HepG2 (cell line): ENCODE measurements around the gene SORBS2. TPM values are rescaled to one million over a fixed set of nuclear protein-coding genes. Genes with fewer than 3 reads are reported as not detected.

ENCODE experiments used
- ASH2L ChIP-seq: fragments of 300-600, 200-600 bp; sonication (generic); IDR thresholded peaks from 2 replicates; pipeline ENCODE4 v1.7.0; 2017; ENCODE audit warnings: low read depth, mild to moderate bottlenecking, moderate library complexity, mixed read lengths, low read length; ENCODE audit not compliant: insufficient read length
- ATM ChIP-seq: fragments of 450-650 bp; IDR thresholded peaks from 2 replicates; pipeline ENCODE4 v1.7.1; 2017; ENCODE audit warnings: mild to moderate bottlenecking, borderline replicate concordance
- CC2D1A ChIP-seq: sonication (generic); formaldehyde crosslinking; IDR thresholded peaks from 2 replicates; pipeline ENCODE4 v1.8.1; 2023; ENCODE audit warnings: mild to moderate bottlenecking, missing genetic modification reagents
- DRAP1 ChIP-seq: IDR thresholded peaks from 2 replicates; pipeline ENCODE4 v1.6.1; 2016; ENCODE audit warnings: missing genetic modification reagents, missing compliant biosample characterization
- EZH2 ChIP-seq: conservative IDR thresholded peaks from 2 replicates; pipeline ENCODE4 v1.6.1; 2012; ENCODE audit warnings: mild to moderate bottlenecking, low read depth, low read length, moderate library complexity
- HINFP ChIP-seq: sonication (generic); formaldehyde crosslinking; IDR thresholded peaks from 2 replicates; pipeline ENCODE4 v1.4.0; 2020; ENCODE audit warnings: low read depth, mild to moderate bottlenecking, missing genetic modification reagents
- HNRNPL ChIP-seq: fragments of 200-400 bp; formaldehyde crosslinking; IDR thresholded peaks from 2 replicates; pipeline ENCODE4 v1.6.1; 2017; ENCODE audit warnings: mild to moderate bottlenecking, low read depth, low read length
- JDP2 ChIP-seq: sonication (generic); formaldehyde crosslinking; IDR thresholded peaks from 2 replicates; pipeline ENCODE4 v1.8.1; 2022; ENCODE audit warnings: missing genetic modification reagents, borderline replicate concordance
- JUND ChIP-seq: sonication (generic); formaldehyde crosslinking; IDR thresholded peaks from 2 replicates; pipeline ENCODE4 v1.8.0; 2022; ENCODE audit warnings: mild to moderate bottlenecking, missing genetic modification reagents
- KMT2A ChIP-seq: sonication (generic); formaldehyde crosslinking; IDR thresholded peaks from 2 replicates; pipeline ENCODE4 v1.4.0; 2020; ENCODE audit warnings: missing genetic modification reagents
- PAWR ChIP-seq: sonication (generic); formaldehyde crosslinking; IDR thresholded peaks from 2 replicates; pipeline ENCODE4 v1.4.0; 2020; ENCODE audit warnings: missing genetic modification reagents, mild to moderate bottlenecking, borderline replicate concordance
- PHB2 ChIP-seq: fragments of 450-650 bp; IDR thresholded peaks from 2 replicates; pipeline ENCODE4 v1.6.1; 2018; ENCODE audit not compliant: partially characterized antibody
- RAD51 ChIP-seq: fragments of 450-650 bp; IDR thresholded peaks from 2 replicates; pipeline ENCODE4 v1.6.1; 2016; ENCODE audit warnings: borderline replicate concordance
- SP2 ChIP-seq: sonication (generic); formaldehyde crosslinking; IDR thresholded peaks from 2 replicates; pipeline ENCODE4 v1.5.1; 2020; ENCODE audit warnings: mild to moderate bottlenecking, missing genetic modification reagents
- TBL1XR1 ChIP-seq: fragments of 150-350 bp; IDR thresholded peaks from 2 replicates; pipeline ENCODE4 v1.6.1; 2014; ENCODE audit warnings: borderline replicate concordance, low read length; ENCODE audit not compliant: partially characterized antibody
- TFE3 ChIP-seq: IDR thresholded peaks from 2 replicates; pipeline ENCODE4 v1.6.1; 2016
- UBTF ChIP-seq: sonication (generic); formaldehyde crosslinking; IDR thresholded peaks from 2 replicates; pipeline ENCODE4 v1.4.0; 2020; ENCODE audit warnings: mild to moderate bottlenecking, missing genetic modification reagents
- ZBTB3 ChIP-seq: sonication (generic); formaldehyde crosslinking; IDR thresholded peaks from 2 replicates; pipeline ENCODE4 v1.4.0; 2020; ENCODE audit warnings: low read depth, mild to moderate bottlenecking, moderate library complexity, missing genetic modification reagents, borderline replicate concordance
- ZFX ChIP-seq: sonication (generic); formaldehyde crosslinking; IDR thresholded peaks from 2 replicates; pipeline ENCODE4 v1.4.0; 2020; ENCODE audit warnings: mild to moderate bottlenecking, low read depth, missing genetic modification reagents, moderate library complexity
- ZNF12 ChIP-seq: sonication (generic); formaldehyde crosslinking; IDR thresholded peaks from 2 replicates; pipeline ENCODE4 v1.5.0; 2020; ENCODE audit warnings: missing genetic modification reagents
- ZNF253 ChIP-seq: sonication (generic); formaldehyde crosslinking; IDR thresholded peaks from 2 replicates; pipeline ENCODE4 v1.8.0; 2022; ENCODE audit warnings: mild to moderate bottlenecking, missing genetic modification reagents, borderline replicate concordance
- ZNF44 ChIP-seq: sonication (generic); formaldehyde crosslinking; IDR thresholded peaks from 2 replicates; pipeline ENCODE4 v1.5.1; 2020; ENCODE audit warnings: mild to moderate bottlenecking, missing genetic modification reagents
- ZNF543 ChIP-seq: sonication (generic); formaldehyde crosslinking; IDR thresholded peaks from 2 replicates; pipeline ENCODE4 v1.4.0; 2020; ENCODE audit warnings: mild to moderate bottlenecking, missing genetic modification reagents
- ZNF737 ChIP-seq: sonication (generic); formaldehyde crosslinking; IDR thresholded peaks from 2 replicates; pipeline ENCODE4 v1.5.0; 2020; ENCODE audit warnings: missing genetic modification reagents, mild to moderate bottlenecking, borderline replicate concordance
- polyA plus RNA-seq, 8 experiments: library from polyadenylated mRNA; depleted of rRNA in 3 of 8; stranded (reverse) in 7 of 8; unstranded in 1 of 8; fragments of >200 nt; fragmentation: Illumina TruSeq in 4 of 8; extraction: Trizol in 4 of 8; gene quantifications; 2 replicates each; pipeline versions ENCODE4 v1.2.1 to v1.2.3, GENCODE V29; 2011 to 2016; ENCODE audit warnings: low read depth in 4 of 8, missing spikeins in 1 of 8, mixed read lengths in 1 of 8; ENCODE audit not compliant: insufficient read depth in 1 of 8
- total RNA-seq, 5 experiments: library from RNA; depleted of rRNA; stranded (reverse); fragments of >200 nt; fragmentation: Illumina TruSeq; extraction: Trizol; gene quantifications; 2 replicates each; pipeline ENCODE4 v1.2.3, GENCODE V29; 2016; ENCODE audit warnings: low read depth in 1 of 5
- TF ChIP-seq, protein P1 (sequence below): sonication (generic); formaldehyde crosslinking; IDR thresholded peaks from 2 replicates; pipeline ENCODE4 v1.8.1; 2023; ENCODE audit warnings: mild to moderate bottlenecking, missing genetic modification reagents

The SORBS2 gene
- total and polyA plus RNA-seq, 2 of the 13 experiments (the other 11 are each of a cell fraction or from before 2014, with no cell fraction given): 25.0 to 80.5 TPM

- TF ChIP-seq ZBTB3 (no peak; the same call in 1 of the 2 replicates), HNRNPL (no peak), ATM (no peak), JDP2 (CRISPR knock-in tag) (no peak), TBL1XR1 (peak; percentile 67), KMT2A (CRISPR knock-in tag) (no peak), CC2D1A (CRISPR knock-in tag) (no peak), ZNF44 (CRISPR knock-in tag) (no peak), ASH2L (peak; percentile 80), PAWR (no peak), RAD51 (no peak), ZFX (CRISPR knock-in tag) (no peak), DRAP1 (CRISPR knock-in tag) (no peak), ZNF253 (no peak), UBTF (CRISPR knock-in tag) (peak; percentile 21; the same call in 1 of the 2 replicates), JUND (CRISPR knock-in tag) (no peak), PHB2 (no peak), ZNF12 (CRISPR knock-in tag) (peak; percentile 55; the same call in 1 of the 2 replicates), SP2 (no peak), ZNF543 (CRISPR knock-in tag) (0 out of 2 replicates have a peak, but pooled peaks have one; percentile 24), EZH2 (no peak), ZNF737 (CRISPR knock-in tag) (no peak), TFE3 (CRISPR knock-in tag) (0 out of 2 replicates have a peak, but pooled peaks have one; percentile 26), HINFP (no peak)
- TF ChIP-seq, protein P1, sequence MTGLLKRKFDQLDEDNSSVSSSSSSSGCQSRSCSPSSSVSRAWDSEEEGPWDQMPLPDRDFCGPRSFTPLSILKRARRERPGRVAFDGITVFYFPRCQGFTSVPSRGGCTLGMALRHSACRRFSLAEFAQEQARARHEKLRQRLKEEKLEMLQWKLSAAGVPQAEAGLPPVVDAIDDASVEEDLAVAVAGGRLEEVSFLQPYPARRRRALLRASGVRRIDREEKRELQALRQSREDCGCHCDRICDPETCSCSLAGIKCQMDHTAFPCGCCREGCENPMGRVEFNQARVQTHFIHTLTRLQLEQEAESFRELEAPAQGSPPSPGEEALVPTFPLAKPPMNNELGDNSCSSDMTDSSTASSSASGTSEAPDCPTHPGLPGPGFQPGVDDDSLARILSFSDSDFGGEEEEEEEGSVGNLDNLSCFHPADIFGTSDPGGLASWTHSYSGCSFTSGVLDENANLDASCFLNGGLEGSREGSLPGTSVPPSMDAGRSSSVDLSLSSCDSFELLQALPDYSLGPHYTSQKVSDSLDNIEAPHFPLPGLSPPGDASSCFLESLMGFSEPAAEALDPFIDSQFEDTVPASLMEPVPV (CRISPR knock-in tag): no peak
Observed at GRCh38 chr4:185713731-185714130, 98.3 kb downstream of the SORBS2 start (continued).
